Left ventricle myocardium inferior (tissue), 1 donor: Measurements from ENCODE around the gene ARRDC3. TPM values are rescaled to one million over a fixed set of nuclear protein-coding genes. Genes with fewer than 3 reads are reported as not detected.
"Not testable (repeated sequence)": the region's sequence is repeated elsewhere in the genome, so short reads cannot be mapped to it uniquely, and the experiment has no call there.

ENCODE experiments used
- DNase-seq: peaks from one replicate; pipeline ENCODE4 v3.0.0-alpha.2; 2020
- H3K27ac ChIP-seq: fragments of 200-600 bp; replicated peaks from 2 replicates; pipeline ENCODE4 v1.8.0; 2021
- H3K27me3 ChIP-seq: fragments of 200-600 bp; 2 replicates; pipeline ENCODE4 v1.8.0; 2021; ENCODE audit warnings: low read depth
- H3K36me3 ChIP-seq: fragments of 200-600 bp; 2 replicates; pipeline ENCODE4 v1.8.0; 2021
- H3K4me1 ChIP-seq: fragments of 200-600 bp; 2 replicates; pipeline ENCODE4 v1.8.0; 2021
- H3K4me3 ChIP-seq: fragments of 200-600 bp; 2 replicates; pipeline ENCODE4 v1.8.0; 2021; ENCODE audit warnings: mild to moderate bottlenecking, moderate library complexity
- H3K9me3 ChIP-seq: fragments of 200-600 bp; replicated peaks from 2 replicates; pipeline ENCODE4 v1.8.0; 2021
- CTCF ChIP-seq: fragments of 200-600 bp; IDR thresholded peaks from 2 replicates; pipeline ENCODE4 v1.8.0; 2021; ENCODE audit warnings: antibody characterized with exemption, mild to moderate bottlenecking, borderline replicate concordance
- intact Hi-C: fragments of 100-400 bp; cut with micrococcal nuclease; formaldehyde crosslinking; loops from one replicate; pipeline ENCODE4 v1.11.0; 2022
- total RNA-seq: library from RNA; stranded (reverse); fragmentation: NEBNext Ultra II Directional; extraction: Animal tissue kit (Norgen Biotek cat#: 25700); gene quantifications from one replicate; pipeline ENCODE4 v1.2.1, GENCODE V29; 2021
- donor health status: DM: no; HTN: yes; CAD: no; lungs with severe emphysema.

ARRDC3 gene
- total RNA-seq, 1 donor from 2014 or later: 14.4 TPM

- H3K9me3 ChIP-seq: no peaks in the 10 kb centered on the region
- no peaks in the 10 kb centered on the region for H3K36me3 ChIP-seq
- no peak for TF ChIP-seq CTCF
- H3K4me3 ChIP-seq: no peak overlapping the region
- no peak for DNase-seq
- intact Hi-C loops: no loop called here
- no peak overlapping the region for H3K27ac ChIP-seq
- H3K4me1 ChIP-seq: no peaks in the 10 kb centered on the region
- no peaks in the 10 kb centered on the region for H3K27me3 ChIP-seq
These were observed 39.2 kb downstream of the ARRDC3 start for GRCh38 chr5:91343916-91344315.

DNA sequence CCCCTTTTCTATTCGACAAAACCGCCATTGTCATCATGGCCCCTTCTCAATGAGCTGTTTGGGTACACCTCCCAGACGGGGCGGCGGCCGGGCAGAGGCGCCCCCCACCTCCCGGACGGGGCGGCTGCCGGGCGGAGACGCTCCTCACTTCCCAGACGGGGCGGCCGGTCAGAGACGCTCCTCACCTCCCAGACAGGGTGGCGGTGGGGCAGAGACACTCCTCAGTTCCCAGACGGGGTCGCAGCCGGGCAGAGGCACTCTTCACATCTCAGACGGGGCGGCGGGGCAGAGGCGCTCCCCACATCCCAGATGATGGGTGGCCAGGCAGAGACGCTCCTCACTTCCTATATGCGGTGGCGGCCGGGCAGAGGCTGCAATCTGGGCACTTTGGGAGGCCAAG is 40.2 kb downstream of the ARRDC3 start:
- not testable (repeated sequence) for H3K27me3 ChIP-seq

GRCh38 chr5:91341154-91341553 is 42.0 kb downstream of the ARRDC3 start:
- Histone ChIP-seq H3K27me3 (no peaks in the 10 kb centered on the region), H3K27ac (no peak overlapping the region), H3K4me1 (no peaks in the 10 kb centered on the region), H3K9me3 (no peaks in the 10 kb centered on the region), H3K4me3 (no peak overlapping the region), H3K36me3 (no peaks in the 10 kb centered on the region)
- no peak for DNase-seq
- intact Hi-C loops: no loop called here
- TF ChIP-seq CTCF: no peak

More for the DNA sequence above, 40.2 kb downstream of the ARRDC3 start:
- intact Hi-C loops, DNase-seq, H3K9me3 ChIP-seq, H3K4me1 ChIP-seq, H3K4me3 ChIP-seq, H3K27ac ChIP-seq, H3K36me3 ChIP-seq: not testable (repeated sequence)

DNA sequence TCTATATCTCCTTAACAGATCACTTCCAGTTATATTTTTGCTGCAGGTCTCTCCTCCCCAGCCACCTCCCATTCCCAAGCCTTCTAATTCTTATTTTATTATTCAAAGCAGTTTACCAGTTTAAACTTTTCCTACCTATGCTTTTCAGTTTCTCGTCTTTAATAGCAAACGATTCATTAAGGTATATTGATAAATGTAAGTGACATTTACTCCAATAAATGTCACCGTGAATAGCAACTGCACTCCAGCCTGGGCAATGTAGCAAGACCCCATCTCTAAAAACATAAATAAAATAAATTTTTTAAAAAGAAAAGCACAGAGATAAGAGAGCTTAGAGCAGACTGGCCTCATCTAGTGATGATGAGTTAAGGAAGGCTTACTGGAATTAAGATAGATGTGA is 42.6 kb downstream of the ARRDC3 start:
- Histone ChIP-seq H3K27ac (no peak overlapping the region), H3K4me1 (no peaks in the 10 kb centered on the region), H3K27me3 (no peaks in the 10 kb centered on the region), H3K4me3 (no peak overlapping the region), H3K36me3 (no peaks in the 10 kb centered on the region), H3K9me3 (no peaks in the 10 kb centered on the region)
- intact Hi-C loops: no loop called here
- no peak for DNase-seq
- TF ChIP-seq CTCF: no peak

- H3K9me3 ChIP-seq: no peaks in the 10 kb centered on the region
- no peak for TF ChIP-seq CTCF
- intact Hi-C loops: no loop called here
- H3K27ac ChIP-seq: no peak overlapping the region
- no peaks in the 10 kb centered on the region for H3K4me1 ChIP-seq
- H3K27me3 ChIP-seq: no peaks in the 10 kb centered on the region
- H3K4me3 ChIP-seq: no peak overlapping the region
- H3K36me3 ChIP-seq: no peaks in the 10 kb centered on the region
- DNase-seq: no peak
These were observed 43.9 kb downstream of the ARRDC3 start for GRCh38 chr5:91339063-91339705.

DNA sequence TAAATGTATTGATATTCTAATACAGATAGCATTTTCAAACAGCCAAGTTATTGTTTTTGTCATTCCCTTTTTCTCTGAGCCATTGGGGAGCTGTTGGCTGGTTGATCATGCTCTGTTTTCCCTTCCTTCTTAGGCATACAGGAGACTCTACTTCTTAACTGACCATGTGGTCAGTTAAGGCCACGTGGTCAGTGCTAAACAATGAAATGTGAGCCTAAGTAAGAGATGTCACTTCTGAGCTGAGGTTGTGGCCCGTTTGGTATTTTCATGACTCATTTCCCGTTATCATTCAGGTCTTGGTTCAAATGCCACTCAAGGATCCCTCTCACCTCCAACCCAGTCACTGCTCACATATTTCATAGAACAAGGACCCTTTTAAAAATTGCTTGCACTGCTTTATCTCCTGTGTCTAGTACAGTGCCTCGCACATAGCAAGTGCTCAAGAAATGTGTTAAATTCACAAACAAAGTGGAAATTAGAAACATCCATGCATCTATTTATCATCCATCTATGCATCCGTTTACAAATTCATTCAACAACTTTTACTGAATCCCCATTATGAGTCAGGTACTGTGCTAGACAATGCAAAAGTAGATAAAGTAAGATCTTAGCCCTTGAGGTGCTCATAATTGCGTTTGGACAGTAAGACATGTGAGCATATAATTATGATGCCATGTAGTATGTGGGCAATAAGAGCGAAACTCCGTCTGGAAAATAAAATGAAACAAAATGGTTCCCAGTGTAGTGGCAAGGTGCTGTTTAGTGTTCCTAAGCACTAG is 50.7 kb downstream of the ARRDC3 start:
- no peak for DNase-seq
- intact Hi-C loops: no loop called here
- Histone ChIP-seq H3K27ac (no peak overlapping the region), H3K4me1 (no peaks in the 10 kb centered on the region), H3K27me3 (no peaks in the 10 kb centered on the region), H3K36me3 (no peaks in the 10 kb centered on the region), H3K4me3 (no peak overlapping the region), H3K9me3 (no peaks in the 10 kb centered on the region)
- no peak for TF ChIP-seq CTCF
